ENCODE results near the gene ANKRD34C. TPM values are rescaled to one million over a fixed set of nuclear protein-coding genes. Genes with fewer than 3 reads are reported as not detected.

ANKRD34C gene
- total and polyA plus RNA-seq, 9 of the 15 experiments (the other 6 are each of a cell fraction or from before 2014, with no cell fraction given): 0.01 TPM; not detected in 8

DNA sequence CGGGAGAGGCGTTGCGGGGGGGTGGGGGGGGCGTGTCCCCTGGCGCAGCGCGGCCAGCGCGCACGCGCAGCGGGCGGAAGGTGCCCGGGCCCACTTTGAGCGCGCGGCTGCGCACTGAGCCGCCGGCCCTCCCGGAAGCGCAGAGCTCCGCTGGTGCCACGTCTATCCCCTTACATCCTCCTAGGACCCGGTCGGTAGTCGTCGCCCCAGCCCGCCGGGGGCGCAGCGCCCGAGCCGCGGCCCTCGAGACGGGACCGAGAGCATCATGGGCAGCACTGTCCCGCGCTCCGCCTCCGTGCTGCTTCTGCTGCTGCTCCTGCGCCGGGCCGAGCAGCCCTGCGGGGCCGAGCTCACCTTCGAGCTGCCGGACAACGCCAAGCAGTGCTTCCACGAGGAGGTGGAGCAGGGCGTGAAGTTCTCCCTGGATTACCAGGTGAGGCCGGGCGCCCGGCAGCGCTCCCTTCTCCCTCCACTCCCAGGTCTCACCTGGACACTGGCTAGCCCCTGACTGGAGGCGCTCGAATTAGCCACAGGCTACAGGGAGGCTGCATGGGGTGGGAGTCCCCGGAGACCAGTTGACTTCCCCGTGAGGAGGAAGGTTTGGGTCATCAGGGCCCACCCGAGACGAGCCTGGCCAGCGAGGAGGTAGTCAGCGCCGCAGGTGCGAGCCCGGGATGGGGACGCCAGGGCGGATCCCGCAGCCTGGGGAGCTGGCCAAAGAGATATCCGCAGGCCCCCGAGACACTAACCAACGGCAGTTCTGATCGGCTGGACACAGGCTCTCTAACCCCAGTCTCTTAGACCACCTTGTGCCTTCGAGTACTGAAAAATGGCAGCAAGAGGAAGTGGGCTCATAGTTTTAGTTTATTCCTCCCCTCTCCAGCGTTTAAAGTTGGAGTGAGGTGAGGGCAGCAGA is 28.7 kb downstream of the ANKRD34C start, which contains the start of gene TMED3 (continued):
- TF ChIP-seq, protein P1, sequence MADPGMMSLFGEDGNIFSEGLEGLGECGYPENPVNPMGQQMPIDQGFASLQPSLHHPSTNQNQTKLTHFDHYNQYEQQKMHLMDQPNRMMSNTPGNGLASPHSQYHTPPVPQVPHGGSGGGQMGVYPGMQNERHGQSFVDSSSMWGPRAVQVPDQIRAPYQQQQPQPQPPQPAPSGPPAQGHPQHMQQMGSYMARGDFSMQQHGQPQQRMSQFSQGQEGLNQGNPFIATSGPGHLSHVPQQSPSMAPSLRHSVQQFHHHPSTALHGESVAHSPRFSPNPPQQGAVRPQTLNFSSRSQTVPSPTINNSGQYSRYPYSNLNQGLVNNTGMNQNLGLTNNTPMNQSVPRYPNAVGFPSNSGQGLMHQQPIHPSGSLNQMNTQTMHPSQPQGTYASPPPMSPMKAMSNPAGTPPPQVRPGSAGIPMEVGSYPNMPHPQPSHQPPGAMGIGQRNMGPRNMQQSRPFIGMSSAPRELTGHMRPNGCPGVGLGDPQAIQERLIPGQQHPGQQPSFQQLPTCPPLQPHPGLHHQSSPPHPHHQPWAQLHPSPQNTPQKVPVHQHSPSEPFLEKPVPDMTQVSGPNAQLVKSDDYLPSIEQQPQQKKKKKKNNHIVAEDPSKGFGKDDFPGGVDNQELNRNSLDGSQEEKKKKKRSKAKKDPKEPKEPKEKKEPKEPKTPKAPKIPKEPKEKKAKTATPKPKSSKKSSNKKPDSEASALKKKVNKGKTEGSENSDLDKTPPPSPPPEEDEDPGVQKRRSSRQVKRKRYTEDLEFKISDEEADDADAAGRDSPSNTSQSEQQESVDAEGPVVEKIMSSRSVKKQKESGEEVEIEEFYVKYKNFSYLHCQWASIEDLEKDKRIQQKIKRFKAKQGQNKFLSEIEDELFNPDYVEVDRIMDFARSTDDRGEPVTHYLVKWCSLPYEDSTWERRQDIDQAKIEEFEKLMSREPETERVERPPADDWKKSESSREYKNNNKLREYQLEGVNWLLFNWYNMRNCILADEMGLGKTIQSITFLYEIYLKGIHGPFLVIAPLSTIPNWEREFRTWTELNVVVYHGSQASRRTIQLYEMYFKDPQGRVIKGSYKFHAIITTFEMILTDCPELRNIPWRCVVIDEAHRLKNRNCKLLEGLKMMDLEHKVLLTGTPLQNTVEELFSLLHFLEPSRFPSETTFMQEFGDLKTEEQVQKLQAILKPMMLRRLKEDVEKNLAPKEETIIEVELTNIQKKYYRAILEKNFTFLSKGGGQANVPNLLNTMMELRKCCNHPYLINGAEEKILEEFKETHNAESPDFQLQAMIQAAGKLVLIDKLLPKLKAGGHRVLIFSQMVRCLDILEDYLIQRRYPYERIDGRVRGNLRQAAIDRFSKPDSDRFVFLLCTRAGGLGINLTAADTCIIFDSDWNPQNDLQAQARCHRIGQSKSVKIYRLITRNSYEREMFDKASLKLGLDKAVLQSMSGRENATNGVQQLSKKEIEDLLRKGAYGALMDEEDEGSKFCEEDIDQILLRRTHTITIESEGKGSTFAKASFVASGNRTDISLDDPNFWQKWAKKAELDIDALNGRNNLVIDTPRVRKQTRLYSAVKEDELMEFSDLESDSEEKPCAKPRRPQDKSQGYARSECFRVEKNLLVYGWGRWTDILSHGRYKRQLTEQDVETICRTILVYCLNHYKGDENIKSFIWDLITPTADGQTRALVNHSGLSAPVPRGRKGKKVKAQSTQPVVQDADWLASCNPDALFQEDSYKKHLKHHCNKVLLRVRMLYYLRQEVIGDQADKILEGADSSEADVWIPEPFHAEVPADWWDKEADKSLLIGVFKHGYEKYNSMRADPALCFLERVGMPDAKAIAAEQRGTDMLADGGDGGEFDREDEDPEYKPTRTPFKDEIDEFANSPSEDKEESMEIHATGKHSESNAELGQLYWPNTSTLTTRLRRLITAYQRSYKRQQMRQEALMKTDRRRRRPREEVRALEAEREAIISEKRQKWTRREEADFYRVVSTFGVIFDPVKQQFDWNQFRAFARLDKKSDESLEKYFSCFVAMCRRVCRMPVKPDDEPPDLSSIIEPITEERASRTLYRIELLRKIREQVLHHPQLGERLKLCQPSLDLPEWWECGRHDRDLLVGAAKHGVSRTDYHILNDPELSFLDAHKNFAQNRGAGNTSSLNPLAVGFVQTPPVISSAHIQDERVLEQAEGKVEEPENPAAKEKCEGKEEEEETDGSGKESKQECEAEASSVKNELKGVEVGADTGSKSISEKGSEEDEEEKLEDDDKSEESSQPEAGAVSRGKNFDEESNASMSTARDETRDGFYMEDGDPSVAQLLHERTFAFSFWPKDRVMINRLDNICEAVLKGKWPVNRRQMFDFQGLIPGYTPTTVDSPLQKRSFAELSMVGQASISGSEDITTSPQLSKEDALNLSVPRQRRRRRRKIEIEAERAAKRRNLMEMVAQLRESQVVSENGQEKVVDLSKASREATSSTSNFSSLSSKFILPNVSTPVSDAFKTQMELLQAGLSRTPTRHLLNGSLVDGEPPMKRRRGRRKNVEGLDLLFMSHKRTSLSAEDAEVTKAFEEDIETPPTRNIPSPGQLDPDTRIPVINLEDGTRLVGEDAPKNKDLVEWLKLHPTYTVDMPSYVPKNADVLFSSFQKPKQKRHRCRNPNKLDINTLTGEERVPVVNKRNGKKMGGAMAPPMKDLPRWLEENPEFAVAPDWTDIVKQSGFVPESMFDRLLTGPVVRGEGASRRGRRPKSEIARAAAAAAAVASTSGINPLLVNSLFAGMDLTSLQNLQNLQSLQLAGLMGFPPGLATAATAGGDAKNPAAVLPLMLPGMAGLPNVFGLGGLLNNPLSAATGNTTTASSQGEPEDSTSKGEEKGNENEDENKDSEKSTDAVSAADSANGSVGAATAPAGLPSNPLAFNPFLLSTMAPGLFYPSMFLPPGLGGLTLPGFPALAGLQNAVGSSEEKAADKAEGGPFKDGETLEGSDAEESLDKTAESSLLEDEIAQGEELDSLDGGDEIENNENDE (IDR thresholded peaks at IDR 0.05; ENCODE audit: low read depth, low read length): no peak
- TF ChIP-seq ZBTB7A (IDR thresholded peaks at IDR 0.05; ENCODE audit: borderline replicate concordance, control insufficient read depth, low read depth, low read length): no peak
- TF ChIP-seq MBD2 (IDR thresholded peaks at IDR 0.05; ENCODE audit: borderline replicate concordance, low read depth): no peak
- TF ChIP-seq ZNF184 (CRISPR knock-in tag; IDR thresholded peaks at IDR 0.05): no peak
- TF ChIP-seq, protein P2, sequence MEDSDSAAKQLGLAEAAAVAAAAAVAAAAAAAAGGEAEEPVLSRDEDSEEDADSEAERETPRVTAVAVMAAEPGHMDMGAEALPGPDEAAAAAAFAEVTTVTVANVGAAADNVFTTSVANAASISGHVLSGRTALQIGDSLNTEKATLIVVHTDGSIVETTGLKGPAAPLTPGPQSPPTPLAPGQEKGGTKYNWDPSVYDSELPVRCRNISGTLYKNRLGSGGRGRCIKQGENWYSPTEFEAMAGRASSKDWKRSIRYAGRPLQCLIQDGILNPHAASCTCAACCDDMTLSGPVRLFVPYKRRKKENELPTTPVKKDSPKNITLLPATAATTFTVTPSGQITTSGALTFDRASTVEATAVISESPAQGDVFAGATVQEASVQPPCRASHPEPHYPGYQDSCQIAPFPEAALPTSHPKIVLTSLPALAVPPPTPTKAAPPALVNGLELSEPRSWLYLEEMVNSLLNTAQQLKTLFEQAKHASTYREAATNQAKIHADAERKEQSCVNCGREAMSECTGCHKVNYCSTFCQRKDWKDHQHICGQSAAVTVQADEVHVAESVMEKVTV (CRISPR knock-in tag; IDR thresholded peaks at IDR 0.05): no peak
- no peak for TF ChIP-seq ZNF165 (CRISPR knock-in tag; IDR thresholded peaks at IDR 0.05; ENCODE audit: borderline replicate concordance)
- TF ChIP-seq, protein P3, sequence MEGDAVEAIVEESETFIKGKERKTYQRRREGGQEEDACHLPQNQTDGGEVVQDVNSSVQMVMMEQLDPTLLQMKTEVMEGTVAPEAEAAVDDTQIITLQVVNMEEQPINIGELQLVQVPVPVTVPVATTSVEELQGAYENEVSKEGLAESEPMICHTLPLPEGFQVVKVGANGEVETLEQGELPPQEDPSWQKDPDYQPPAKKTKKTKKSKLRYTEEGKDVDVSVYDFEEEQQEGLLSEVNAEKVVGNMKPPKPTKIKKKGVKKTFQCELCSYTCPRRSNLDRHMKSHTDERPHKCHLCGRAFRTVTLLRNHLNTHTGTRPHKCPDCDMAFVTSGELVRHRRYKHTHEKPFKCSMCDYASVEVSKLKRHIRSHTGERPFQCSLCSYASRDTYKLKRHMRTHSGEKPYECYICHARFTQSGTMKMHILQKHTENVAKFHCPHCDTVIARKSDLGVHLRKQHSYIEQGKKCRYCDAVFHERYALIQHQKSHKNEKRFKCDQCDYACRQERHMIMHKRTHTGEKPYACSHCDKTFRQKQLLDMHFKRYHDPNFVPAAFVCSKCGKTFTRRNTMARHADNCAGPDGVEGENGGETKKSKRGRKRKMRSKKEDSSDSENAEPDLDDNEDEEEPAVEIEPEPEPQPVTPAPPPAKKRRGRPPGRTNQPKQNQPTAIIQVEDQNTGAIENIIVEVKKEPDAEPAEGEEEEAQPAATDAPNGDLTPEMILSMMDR (IDR thresholded peaks at IDR 0.05 in 2 of 3, conservative IDR thresholded peaks at IDR 0.05 in 1 of 3; ENCODE audit: insufficient read depth in 2 of 3, low read depth in 1 of 3, low read length in 3 of 3): peak; percentile 39 to 54 (median 41); a peak in 5 of 6 replicates
- no peak for TF ChIP-seq ZNF780A (CRISPR knock-in tag; IDR thresholded peaks at IDR 0.05)
- TF ChIP-seq FOSL1 (tag; conservative IDR thresholded peaks at IDR 0.05): no peak
- no peak for TF ChIP-seq ZNF717 (CRISPR knock-in tag; IDR thresholded peaks at IDR 0.05)
- TF ChIP-seq KAT8 (IDR thresholded peaks at IDR 0.05; ENCODE audit: low read depth): no peak

All from K562 (cell line).